ENCODE results near the gene SDC4. TPM values are rescaled to one million over a fixed set of nuclear protein-coding genes. Genes with fewer than 3 reads are reported as not detected.

SDC4 gene, protein sequence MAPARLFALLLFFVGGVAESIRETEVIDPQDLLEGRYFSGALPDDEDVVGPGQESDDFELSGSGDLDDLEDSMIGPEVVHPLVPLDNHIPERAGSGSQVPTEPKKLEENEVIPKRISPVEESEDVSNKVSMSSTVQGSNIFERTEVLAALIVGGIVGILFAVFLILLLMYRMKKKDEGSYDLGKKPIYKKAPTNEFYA
- 28.9 TPM for total RNA-seq
- 110 TPM for polyA plus RNA-seq

- WGBS = 1% methylated on average over 77 of the region's 77 CpGs
- Histone ChIP-seq H3K27ac (ENCODE audit: low read depth) (peak within 1 kb of the TSS; percentile 87), H3K36me3 (ENCODE audit: insufficient read depth) (no peaks in the 10 kb centered on the region), H3K4me1 (ENCODE audit: insufficient read depth) (no peaks in the 10 kb centered on the region), H3K4me3 (ENCODE audit: low read depth, low read length) (peak within 1 kb of the TSS; percentile 66)
- DNase-seq (ENCODE audit: extremely low spot score) = no peak
Measured at GRCh38 chr20:45347936-45348778, at the start of gene SDC4. TSS of gene SDC4 (minus strand) at chr20:45348424. CDS start at chr20:45348384, 40 bp downstream.

GRCh38 chr20:45395114-45395415 lies 46.8 kb upstream of the SDC4 start:
- WGBS = 91% methylated on average over 7 of the region's 7 CpGs
- Histone ChIP-seq H3K4me3 (ENCODE audit: low read depth, low read length) (no peak overlapping the region), H3K4me1 (ENCODE audit: insufficient read depth) (no peaks in the 10 kb centered on the region), H3K36me3 (ENCODE audit: insufficient read depth) (no peaks in the 10 kb centered on the region), H3K27ac (ENCODE audit: low read depth) (no peak overlapping the region)
- DNase-seq (ENCODE audit: extremely low spot score) = no peak

DNA sequence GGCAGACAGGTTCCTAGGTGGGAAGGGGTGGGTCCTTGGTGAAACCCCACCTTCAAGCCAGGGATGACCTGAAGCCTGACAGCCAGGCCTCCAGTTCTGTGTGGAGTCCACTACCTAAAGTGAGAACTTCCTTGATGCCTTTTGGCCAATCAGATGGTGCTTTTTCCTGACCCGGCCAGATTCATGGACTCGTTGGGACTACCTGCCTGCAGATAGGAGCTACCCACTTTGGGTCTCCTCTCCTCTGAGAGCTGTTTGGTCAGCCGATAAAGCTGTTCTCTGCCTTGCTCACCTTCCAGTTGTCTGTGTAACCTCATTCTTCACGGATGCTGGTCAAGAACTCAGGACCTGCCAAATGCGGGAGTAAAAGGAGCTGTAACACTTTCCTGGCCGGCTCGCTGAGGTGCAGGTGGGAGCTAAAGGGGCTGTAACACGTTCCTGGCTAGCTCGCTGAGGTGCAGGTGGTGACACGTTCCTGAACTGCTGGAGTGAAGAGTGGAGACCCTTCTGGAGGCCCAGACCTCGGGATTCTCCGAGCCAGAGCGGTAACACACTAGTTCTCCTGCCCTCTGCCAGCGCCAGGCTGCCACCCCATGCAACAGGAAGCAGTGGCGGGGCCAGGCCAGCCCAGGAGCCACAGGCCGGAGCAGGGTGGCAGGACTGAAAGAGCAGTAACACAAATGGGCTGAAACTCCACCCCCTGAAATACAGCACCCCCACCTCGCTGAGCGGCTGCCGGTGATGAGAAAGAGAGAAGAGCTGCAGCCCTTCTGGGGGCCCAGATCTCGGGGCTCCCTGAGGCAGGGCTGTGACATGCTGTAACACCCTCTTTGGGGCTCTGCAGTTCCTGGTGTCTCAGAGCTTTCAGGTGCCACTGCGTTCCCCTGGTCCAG lies 46.2 kb upstream of the SDC4 start:
- H3K27ac ChIP-seq (ENCODE audit: low read depth) = no peak overlapping the region
- no peaks in the 10 kb centered on the region for H3K4me1 ChIP-seq (ENCODE audit: insufficient read depth)
- H3K4me3 ChIP-seq (ENCODE audit: low read depth, low read length) = no peak overlapping the region
- H3K36me3 ChIP-seq (ENCODE audit: insufficient read depth) = no peaks in the 10 kb centered on the region
- DNase-seq (ENCODE audit: extremely low spot score) = no peak
- WGBS = 85% methylated on average over 21 of the region's 21 CpGs

DNA sequence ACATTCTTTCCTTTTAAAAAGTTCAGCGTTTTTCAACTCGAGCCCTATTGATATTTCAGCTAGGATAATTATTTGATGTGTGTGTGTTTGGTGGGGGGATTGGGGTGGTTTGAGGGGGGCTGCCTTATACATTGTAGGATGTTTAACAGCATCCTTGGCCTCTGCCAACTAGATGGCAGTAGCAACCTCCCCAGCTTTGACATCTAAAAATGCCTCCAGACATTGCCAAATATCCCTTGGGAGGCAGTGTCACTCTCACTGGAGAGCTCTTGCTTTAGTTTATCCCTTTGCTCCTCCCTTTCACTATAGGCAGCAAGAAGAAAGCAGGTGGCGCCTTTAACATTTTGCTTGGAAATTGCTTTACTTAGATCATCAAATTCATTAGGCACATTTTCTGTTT lies 44.5 kb upstream of the SDC4 start:
- H3K4me1 ChIP-seq (ENCODE audit: insufficient read depth) = no peaks in the 10 kb centered on the region
- no peak for DNase-seq (ENCODE audit: extremely low spot score)
- H3K4me3 ChIP-seq (ENCODE audit: low read depth, low read length) = no peak overlapping the region
- H3K36me3 ChIP-seq (ENCODE audit: insufficient read depth) = no peaks in the 10 kb centered on the region
- no peak overlapping the region for H3K27ac ChIP-seq (ENCODE audit: low read depth)
- 78% methylated on average over 3 of the region's 3 CpGs for WGBS

DNA sequence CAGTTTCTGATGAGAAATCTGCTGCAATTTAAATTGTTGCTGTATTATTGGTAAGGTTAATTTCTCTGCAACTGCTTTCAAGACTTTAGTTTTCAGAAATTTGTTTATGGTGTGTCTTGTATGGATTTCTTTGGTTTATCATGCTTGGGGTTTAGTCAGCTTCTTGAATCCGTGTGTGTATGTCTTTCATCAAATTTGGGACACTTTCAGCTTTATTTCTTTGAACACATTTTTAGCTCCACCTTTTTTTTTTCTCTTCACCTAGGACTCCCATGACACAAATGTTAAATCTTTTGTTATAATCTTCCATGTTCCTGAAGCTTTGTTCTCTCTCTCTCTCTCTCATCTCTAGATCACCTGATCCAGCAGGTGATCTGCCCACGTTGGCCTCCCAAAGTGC lies 43.3 kb upstream of the SDC4 start:
- no peak for DNase-seq (ENCODE audit: extremely low spot score)
- Histone ChIP-seq H3K4me1 (ENCODE audit: insufficient read depth) (no peaks in the 10 kb centered on the region), H3K27ac (ENCODE audit: low read depth) (no peak overlapping the region), H3K4me3 (ENCODE audit: low read depth, low read length) (no peak overlapping the region), H3K36me3 (ENCODE audit: insufficient read depth) (no peaks in the 10 kb centered on the region)
- 65% methylated on average over 2 of the region's 2 CpGs for WGBS

DNA sequence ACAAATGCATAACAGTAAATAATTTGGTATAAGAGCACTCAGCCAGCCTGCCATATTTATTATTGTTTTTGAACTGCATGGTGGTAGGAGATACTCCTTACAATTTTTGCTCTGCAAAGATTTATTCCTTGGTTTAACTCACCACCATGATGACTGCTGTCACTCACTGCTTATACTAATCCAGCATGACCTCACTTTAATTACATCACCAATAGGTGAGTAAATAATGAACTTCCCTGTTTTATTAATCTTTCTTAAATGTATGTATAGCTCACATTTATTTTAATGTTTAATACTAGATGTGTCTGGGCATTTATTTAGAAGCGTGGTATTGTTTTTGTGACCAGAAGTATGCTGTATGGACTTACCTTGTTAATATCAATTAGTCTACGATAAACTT lies 42.7 kb upstream of the SDC4 start:
- no peak overlapping the region for H3K4me3 ChIP-seq (ENCODE audit: low read depth, low read length)
- H3K36me3 ChIP-seq (ENCODE audit: insufficient read depth) = no peaks in the 10 kb centered on the region
- H3K4me1 ChIP-seq (ENCODE audit: insufficient read depth) = no peaks in the 10 kb centered on the region
- DNase-seq (ENCODE audit: extremely low spot score) = no peak
- H3K27ac ChIP-seq (ENCODE audit: low read depth) = no peak overlapping the region
- 96% methylated on average over 2 of the region's 2 CpGs for WGBS

DNA sequence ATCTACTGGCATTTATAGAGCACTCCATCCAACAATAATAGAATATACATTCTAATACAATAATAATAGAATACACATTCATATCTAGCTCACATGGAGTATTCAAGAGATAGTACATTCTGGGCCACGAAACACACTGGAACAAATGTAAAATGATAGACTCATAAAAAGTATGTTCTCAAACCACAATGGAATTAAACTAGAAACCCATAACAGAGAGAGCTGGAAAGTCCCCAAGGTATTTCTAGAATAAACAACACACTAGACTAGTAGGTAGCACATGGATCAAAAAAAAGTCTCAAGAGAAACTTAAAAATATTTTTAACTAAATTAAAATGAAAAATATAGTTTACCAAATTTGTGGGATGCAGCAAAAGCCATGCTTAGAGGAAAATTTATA lies 39.0 kb upstream of the SDC4 start:
- DNase-seq (ENCODE audit: extremely low spot score) = no peak
- Histone ChIP-seq H3K4me3 (ENCODE audit: low read depth, low read length) (no peak overlapping the region), H3K36me3 (ENCODE audit: insufficient read depth) (no peaks in the 10 kb centered on the region), H3K4me1 (ENCODE audit: insufficient read depth) (no peaks in the 10 kb centered on the region), H3K27ac (ENCODE audit: low read depth) (no peak overlapping the region)
- WGBS = 94% methylated on average over 1 of the region's 1 CpG

GRCh38 chr20:45378191-45378590 lies 30.0 kb upstream of the SDC4 start, which contains the start of gene TP53TG5:
TSS of gene TP53TG5 (minus strand) at chr20:45378325. CDS start at chr20:45378236, 89 bp downstream.
- no peak for DNase-seq (ENCODE audit: extremely low spot score)
- Histone ChIP-seq H3K4me3 (ENCODE audit: low read depth, low read length) (no peak within 1 kb of the TSS), H3K36me3 (ENCODE audit: insufficient read depth) (no peaks in the 10 kb centered on the region), H3K27ac (ENCODE audit: low read depth) (no peak within 1 kb of the TSS), H3K4me1 (ENCODE audit: insufficient read depth) (no peaks in the 10 kb centered on the region)
- 91% methylated on average over 1 of the region's 1 CpG for WGBS

- WGBS = 77% methylated on average over 11 of the region's 11 CpGs
- no peak overlapping the region for H3K27ac ChIP-seq (ENCODE audit: low read depth)
- no peaks in the 10 kb centered on the region for H3K36me3 ChIP-seq (ENCODE audit: insufficient read depth)
- no peak for DNase-seq (ENCODE audit: extremely low spot score)
- H3K4me1 ChIP-seq (ENCODE audit: insufficient read depth) = no peaks in the 10 kb centered on the region
- no peak overlapping the region for H3K4me3 ChIP-seq (ENCODE audit: low read depth, low read length)
Measured at GRCh38 chr20:45377269-45377668, 29.0 kb upstream of the SDC4 start.

- 93% methylated on average over 14 of the region's 14 CpGs for WGBS
- no peaks in the 10 kb centered on the region for H3K36me3 ChIP-seq (ENCODE audit: insufficient read depth)
- H3K4me3 ChIP-seq (ENCODE audit: low read depth, low read length) = no peak overlapping the region
- no peak for DNase-seq (ENCODE audit: extremely low spot score)
- no peak overlapping the region for H3K27ac ChIP-seq (ENCODE audit: low read depth)
- no peaks in the 10 kb centered on the region for H3K4me1 ChIP-seq (ENCODE audit: insufficient read depth)
Measured at GRCh38 chr20:45374966-45375365, 26.7 kb upstream of the SDC4 start.

DNA sequence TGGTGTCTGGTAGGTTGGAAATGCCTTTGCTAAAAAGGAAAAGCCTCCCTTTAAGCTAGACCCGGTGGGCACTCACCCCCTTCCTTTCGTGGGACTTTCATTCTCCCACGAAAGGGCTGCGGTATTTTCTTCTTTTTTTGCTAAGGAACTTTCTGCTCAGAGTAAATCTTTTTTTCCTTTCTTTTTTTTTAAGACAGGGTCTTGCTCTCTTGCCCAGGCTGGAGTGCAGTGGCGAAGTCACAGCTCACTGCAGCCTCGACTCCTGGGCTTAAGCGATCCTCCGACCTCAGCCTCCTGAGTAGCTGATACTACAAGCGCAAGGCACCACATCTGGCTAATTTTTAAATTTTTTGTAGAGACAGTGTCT lies 25.9 kb upstream of the SDC4 start:
- no peaks in the 10 kb centered on the region for H3K36me3 ChIP-seq (ENCODE audit: insufficient read depth)
- DNase-seq (ENCODE audit: extremely low spot score) = no peak
- no peak overlapping the region for H3K27ac ChIP-seq (ENCODE audit: low read depth)
- WGBS = 62% methylated on average over 9 of the region's 9 CpGs
- H3K4me3 ChIP-seq (ENCODE audit: low read depth, low read length) = peak overlapping the region; percentile 37
- H3K4me1 ChIP-seq (ENCODE audit: insufficient read depth) = no peaks in the 10 kb centered on the region

GRCh38 chr20:45373353-45374100 lies 25.3 kb upstream of the SDC4 start:
- Histone ChIP-seq H3K36me3 (ENCODE audit: insufficient read depth) (no peaks in the 10 kb centered on the region), H3K4me1 (ENCODE audit: insufficient read depth) (no peaks in the 10 kb centered on the region), H3K4me3 (ENCODE audit: low read depth, low read length) (peak overlapping the region; percentile 37), H3K27ac (ENCODE audit: low read depth) (no peak overlapping the region)
- DNase-seq (ENCODE audit: extremely low spot score) = peak; percentile 46
- WGBS = 9% methylated on average over 38 of the region's 38 CpGs

- 37% methylated on average over 30 of the region's 30 CpGs for WGBS
- H3K4me1 ChIP-seq (ENCODE audit: insufficient read depth) = no peaks in the 10 kb centered on the region
- no peak for DNase-seq (ENCODE audit: extremely low spot score)
- peaks cover 2% of the 10 kb centered on the region for H3K36me3 ChIP-seq (ENCODE audit: insufficient read depth)
- H3K4me3 ChIP-seq (ENCODE audit: low read depth, low read length) = no peak overlapping the region
- no peak overlapping the region for H3K27ac ChIP-seq (ENCODE audit: low read depth)
Measured at GRCh38 chr20:45372646-45373352, 24.6 kb upstream of the SDC4 start.
